ENCODE data around the gene LRRC4B. TPM values are rescaled to one million over a fixed set of nuclear protein-coding genes. Genes with fewer than 3 reads are reported as not detected.
"Not testable (repeated sequence)": the region's sequence is repeated elsewhere in the genome, so short reads cannot be mapped to it uniquely, and the experiment has no call there.

Gene LRRC4B
- total and polyA plus RNA-seq, 9 donors: 0.12 to 7.9 (median 2.5) TPM

DNA sequence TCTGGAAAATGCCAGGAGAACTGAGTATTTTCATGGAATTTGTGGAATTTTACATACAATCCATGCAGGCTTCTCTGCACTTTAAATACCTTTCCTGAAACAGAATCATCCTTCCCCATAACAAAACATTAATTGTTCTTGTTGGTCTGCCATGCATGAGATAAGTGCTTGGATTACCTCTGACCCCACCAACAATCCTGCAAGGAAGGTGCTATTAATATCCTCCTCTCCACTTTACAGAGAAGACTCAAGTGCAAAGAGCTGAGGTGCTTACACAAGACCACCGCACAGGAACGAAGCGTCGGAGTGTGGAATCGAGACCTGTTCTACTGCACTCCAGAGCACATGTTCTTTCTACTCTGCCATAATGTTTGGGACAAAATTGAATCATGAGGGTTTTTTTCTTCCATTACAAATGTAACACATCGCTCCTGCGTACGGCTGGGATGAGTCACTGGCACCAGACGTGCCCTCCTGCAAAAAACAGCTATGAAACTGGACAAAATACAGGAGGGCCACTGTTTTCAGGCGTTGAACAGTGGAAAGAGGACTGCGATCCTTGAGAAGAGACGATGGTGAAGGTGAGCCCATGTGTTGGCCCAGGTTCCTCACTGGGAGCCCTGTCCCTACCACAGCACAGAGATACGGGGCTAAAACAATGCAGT, 12.9 kb upstream of the LRRC4B start:
- DNase-seq: no peak
- TF ChIP-seq, protein P1, sequence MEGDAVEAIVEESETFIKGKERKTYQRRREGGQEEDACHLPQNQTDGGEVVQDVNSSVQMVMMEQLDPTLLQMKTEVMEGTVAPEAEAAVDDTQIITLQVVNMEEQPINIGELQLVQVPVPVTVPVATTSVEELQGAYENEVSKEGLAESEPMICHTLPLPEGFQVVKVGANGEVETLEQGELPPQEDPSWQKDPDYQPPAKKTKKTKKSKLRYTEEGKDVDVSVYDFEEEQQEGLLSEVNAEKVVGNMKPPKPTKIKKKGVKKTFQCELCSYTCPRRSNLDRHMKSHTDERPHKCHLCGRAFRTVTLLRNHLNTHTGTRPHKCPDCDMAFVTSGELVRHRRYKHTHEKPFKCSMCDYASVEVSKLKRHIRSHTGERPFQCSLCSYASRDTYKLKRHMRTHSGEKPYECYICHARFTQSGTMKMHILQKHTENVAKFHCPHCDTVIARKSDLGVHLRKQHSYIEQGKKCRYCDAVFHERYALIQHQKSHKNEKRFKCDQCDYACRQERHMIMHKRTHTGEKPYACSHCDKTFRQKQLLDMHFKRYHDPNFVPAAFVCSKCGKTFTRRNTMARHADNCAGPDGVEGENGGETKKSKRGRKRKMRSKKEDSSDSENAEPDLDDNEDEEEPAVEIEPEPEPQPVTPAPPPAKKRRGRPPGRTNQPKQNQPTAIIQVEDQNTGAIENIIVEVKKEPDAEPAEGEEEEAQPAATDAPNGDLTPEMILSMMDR (IDR thresholded peaks at IDR 0.05): no peak
- TF ChIP-seq POLR2A (IDR thresholded peaks at IDR 0.05) (no peak), EP300 (IDR thresholded peaks at IDR 0.05) (no peak)
- WGBS, 3 donors: 72 to 81% (median 75%) methylated on average over 13 of the region's 13 CpGs
- Histone ChIP-seq H3K4me1 (ENCODE audit: insufficient read depth) (no peaks in the 10 kb centered on the region), H3K27me3 (no peaks in the 10 kb centered on the region), H3K9me3 (no peaks in the 10 kb centered on the region), H3K4me3 (no peak overlapping the region), H3K27ac (no peak overlapping the region), H3K36me3 (no peaks in the 10 kb centered on the region)
- intact Hi-C loops (cut with DNase I): no loop called here

DNA sequence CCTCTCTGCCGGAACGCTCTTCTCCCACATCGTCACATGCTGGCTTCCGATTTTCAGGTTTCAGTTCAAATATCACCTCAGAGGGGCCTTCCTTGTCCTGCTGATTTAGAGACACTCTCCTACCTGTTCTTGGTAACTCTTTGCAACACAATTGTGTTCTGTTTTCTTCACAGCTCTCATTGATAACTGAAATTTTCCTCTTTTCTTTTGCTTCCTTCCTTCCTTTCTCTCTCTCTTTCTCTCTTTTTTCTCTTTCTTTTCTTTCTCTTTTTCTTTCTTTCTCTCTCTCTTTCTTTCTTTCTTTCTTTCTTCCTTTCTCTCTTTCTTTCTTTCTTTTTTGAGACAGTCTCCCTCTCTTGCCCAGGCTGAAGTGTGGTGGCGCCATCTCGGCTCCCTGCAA, 12.0 kb upstream of the LRRC4B start:
- no peaks in the 10 kb centered on the region for H3K36me3 ChIP-seq
- 85 to 93% (median 88%) methylated on average over 6 of the region's 6 CpGs for WGBS, 3 donors
- no peaks in the 10 kb centered on the region for H3K27me3 ChIP-seq
- intact Hi-C loops (cut with DNase I): no loop called here
- no peak overlapping the region for H3K4me3 ChIP-seq
- no peak overlapping the region for H3K27ac ChIP-seq
- no peaks in the 10 kb centered on the region for H3K9me3 ChIP-seq
- no peaks in the 10 kb centered on the region for H3K4me1 ChIP-seq (ENCODE audit: insufficient read depth)
- TF ChIP-seq EP300 (IDR thresholded peaks at IDR 0.05) (no peak), POLR2A (IDR thresholded peaks at IDR 0.05) (no peak)
- TF ChIP-seq, protein P1 (IDR thresholded peaks at IDR 0.05): no peak
- no peak for DNase-seq

DNA sequence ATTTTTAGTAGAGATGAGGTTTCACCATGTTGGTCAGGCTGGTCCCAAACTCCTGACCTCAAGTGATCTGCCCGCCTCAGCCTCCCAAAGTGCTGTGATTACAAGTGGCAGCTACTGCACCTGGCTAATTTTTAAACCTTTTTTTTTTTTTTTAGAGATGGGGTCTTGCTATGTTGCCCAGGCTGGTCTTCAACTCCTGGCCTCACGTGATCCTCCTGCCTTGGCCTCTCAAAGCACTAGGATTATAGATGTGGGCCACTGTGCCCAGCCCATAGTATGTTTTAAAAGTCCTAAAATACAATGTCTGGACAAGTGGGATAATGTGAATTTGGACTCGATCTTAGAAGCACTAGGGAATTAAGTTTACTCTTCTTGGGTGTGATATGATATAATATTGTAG, 8.5 kb upstream of the LRRC4B start:
- intact Hi-C loops (cut with DNase I): not testable (repeated sequence)
- WGBS, 3 donors: 81 to 91% methylated on average over 3 of the region's 3 CpGs; no CpG with 5 or more reads in 1 of the 3 donors

DNA sequence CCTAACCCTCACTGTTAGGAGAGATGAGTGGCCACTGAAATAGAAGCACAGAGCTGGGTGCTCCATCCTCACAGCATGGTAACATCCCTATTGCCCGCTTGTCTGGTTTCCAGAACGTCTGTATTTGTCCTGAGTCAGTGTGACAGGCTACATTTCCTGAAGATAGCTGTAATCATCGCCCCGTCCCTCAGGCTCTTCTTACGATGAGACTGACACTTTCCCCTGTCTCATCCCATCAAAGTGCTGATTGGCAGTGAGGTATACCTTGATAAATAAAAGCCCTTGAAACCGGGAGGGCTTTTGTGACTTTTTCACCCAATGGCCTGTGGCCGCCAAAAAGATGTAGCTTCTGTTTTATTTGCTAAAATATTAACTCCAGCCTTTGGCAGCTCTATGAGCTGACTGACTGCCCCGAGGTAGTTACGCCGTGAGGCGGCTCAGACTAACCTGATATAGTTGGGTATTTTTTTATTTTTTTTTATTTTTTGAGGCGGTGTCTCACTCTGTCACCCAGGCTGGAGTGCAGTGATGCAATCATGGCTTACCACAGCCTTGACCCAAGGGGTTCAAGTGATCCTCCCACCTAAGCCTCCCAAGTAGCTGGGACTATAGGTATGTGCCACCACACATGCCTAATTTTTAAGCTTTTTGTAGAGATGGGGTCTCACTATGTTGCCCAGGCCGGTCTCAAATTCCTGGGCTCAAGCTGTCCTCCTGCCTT, 5.7 kb upstream of the LRRC4B start:
- Histone ChIP-seq H3K4me1 (ENCODE audit: insufficient read depth) (no peaks in the 10 kb centered on the region), H3K4me3 (no peak overlapping the region), H3K27me3 (no peaks in the 10 kb centered on the region), H3K9me3 (no peaks in the 10 kb centered on the region), H3K27ac (no peak overlapping the region), H3K36me3 (no peaks in the 10 kb centered on the region)
- no peak for TF ChIP-seq EP300 (IDR thresholded peaks at IDR 0.05)
- TF ChIP-seq, protein P1 (IDR thresholded peaks at IDR 0.05): no peak
- no peak for TF ChIP-seq POLR2A (IDR thresholded peaks at IDR 0.05)
- intact Hi-C loops (cut with DNase I): no loop called here
- 69 to 79% (median 75%) methylated on average over 13 of the region's 13 CpGs for WGBS, 3 donors
- no peak for DNase-seq

More for the DNA sequence above, 8.5 kb upstream of the LRRC4B start:
- not testable (repeated sequence) for H3K27me3 ChIP-seq; DNase-seq; H3K36me3 ChIP-seq; H3K27ac ChIP-seq; H3K4me3 ChIP-seq; H3K4me1 ChIP-seq (ENCODE audit: insufficient read depth); H3K9me3 ChIP-seq

DNA sequence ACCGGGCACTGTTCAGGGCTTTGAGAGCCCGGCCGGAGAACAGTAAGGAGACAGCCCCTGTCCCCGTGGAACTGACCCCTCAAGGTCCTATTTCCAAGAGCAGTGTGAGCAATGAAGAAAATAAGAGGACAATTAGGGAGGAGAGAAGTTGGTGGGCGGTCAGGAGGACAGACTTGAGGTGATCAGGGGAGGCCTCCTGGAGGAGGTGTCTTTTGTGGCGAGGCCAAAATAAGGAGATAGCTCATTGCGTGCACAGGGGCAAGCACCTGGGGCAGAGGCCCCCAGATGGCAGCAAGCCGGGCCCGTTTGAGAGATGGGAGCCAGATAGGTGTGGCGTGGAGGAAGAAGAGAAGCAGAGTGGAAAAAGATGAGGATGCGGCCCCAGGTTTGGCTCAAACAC, 2.8 kb upstream of the LRRC4B start:
- Histone ChIP-seq H3K27ac (no peak overlapping the region), H3K9me3 (no peaks in the 10 kb centered on the region), H3K36me3 (no peaks in the 10 kb centered on the region), H3K4me3 (no peak overlapping the region), H3K4me1 (ENCODE audit: insufficient read depth) (no peaks in the 10 kb centered on the region), H3K27me3 (no peaks in the 10 kb centered on the region)
- TF ChIP-seq EP300 (IDR thresholded peaks at IDR 0.05): no peak
- TF ChIP-seq, protein P1 (IDR thresholded peaks at IDR 0.05): no peak
- TF ChIP-seq POLR2A (IDR thresholded peaks at IDR 0.05): no peak
- no peak for DNase-seq
- intact Hi-C loops (cut with DNase I): no loop called here
- WGBS, 3 donors: 69 to 73% (median 70%) methylated on average over 11 of the region's 11 CpGs
